GM12878 (cell line): ENCODE data around the gene KCNG3. TPM values are rescaled to one million over a fixed set of nuclear protein-coding genes. Genes with fewer than 3 reads are reported as not detected.

ENCODE experiments used
- ATAC-seq: fragments of 200-7000 bp; cut with Tn5 transposase; 3 replicates; pipeline ENCODE4 v1.9.1; 2020; ENCODE audit warnings: mild to moderate bottlenecking, moderate library complexity
- BruUV-seq: library from RNA; stranded (reverse); fragments of 400-500 nt; replicated peaks from 2 replicates; lab custom pipeline; 2021; lab: Mats Ljungman, UMichigan
- CTCF ChIA-PET: fragments of 300-600 bp; sonication (Branson Sonifier 250); formaldehyde crosslinking; extraction: SDS; loops from one replicate; lab custom pipeline; 2021; ENCODE audit warnings: inconsistent platforms; lab: Yijun Ruan, JAX
- POLR2A ChIA-PET: fragments of 350-600 bp; formaldehyde crosslinking; extraction: SDS; loops from one replicate; lab custom pipeline; 2021; ENCODE audit warnings: inconsistent platforms; lab: Charles Lee
- RAD21 ChIA-PET: fragments of 300-600 bp; sonication (Branson Sonifier 250); formaldehyde crosslinking; loops from one replicate; lab custom pipeline; 2023; ENCODE audit warnings: antibody characterized with exemption; ENCODE audit not compliant: unreplicated experiment; lab: Charles Lee
- SMC1A ChIA-PET: fragments of 300-600 bp; sonication (Branson Sonifier 250); formaldehyde crosslinking; loops from one replicate; lab custom pipeline; 2023; ENCODE audit not compliant: unreplicated experiment, uncharacterized antibody; lab: Charles Lee
- DNase-seq: peaks from one replicate; pipeline ENCODE4 v3.0.0-alpha.2; 2011; ENCODE audit warnings: low read depth, low spot score
- FAIRE-seq: peaks from 3 replicates; lab custom pipeline; 2011; peaks lifted over from hg19 to GRCh38; lab: Jason Lieb, UNC
- H2AFZ ChIP-seq: 2 replicates; pipeline ENCODE4 v1.6.0; 2011; ENCODE audit warnings: low read depth, low read length, control low read depth; ENCODE audit not compliant: control insufficient read depth
- H3K27ac ChIP-seq: 2 replicates; pipeline ENCODE4 v1.5.1; 2011; ENCODE audit warnings: control low read depth; ENCODE audit not compliant: control insufficient read depth, insufficient read depth
- H3K27me3 ChIP-seq, 2 experiments: replicated peaks in 1 of 2; 2 replicates each; pipeline versions ENCODE4 v1.6.0 to v1.6.1; 2011; ENCODE audit warnings: low read length in 1 of 2; ENCODE audit not compliant: control insufficient read depth in 2 of 2, insufficient read depth in 2 of 2
- H3K36me3 ChIP-seq, 2 experiments: 2 replicates each; pipeline ENCODE4 v1.5.1; 2011; ENCODE audit warnings: low read length in 1 of 2; ENCODE audit not compliant: control insufficient read depth in 2 of 2, insufficient read depth in 2 of 2
- H3K4me1 ChIP-seq: 2 replicates; pipeline ENCODE4 v1.6.1; 2011; ENCODE audit warnings: mild to moderate bottlenecking, low read length, moderate library complexity, mixed read lengths; ENCODE audit not compliant: control insufficient read depth, insufficient read depth
- H3K4me2 ChIP-seq: 2 replicates; pipeline ENCODE4 v1.6.0; 2011; ENCODE audit warnings: control low read depth; ENCODE audit not compliant: control insufficient read depth, insufficient read depth
- H3K4me3 ChIP-seq: fragments of 200-600 bp; sonication (generic); 2 replicates; pipeline ENCODE4 v1.5.1; 2016
- H3K79me2 ChIP-seq: 2 replicates; pipeline ENCODE4 v1.6.0; 2011; ENCODE audit warnings: low read length; ENCODE audit not compliant: control insufficient read depth, insufficient read depth
- H3K9ac ChIP-seq: 2 replicates; pipeline ENCODE4 v1.8.0; 2011; ENCODE audit warnings: low read length, control low read depth, mixed read lengths; ENCODE audit not compliant: control insufficient read depth, insufficient read depth
- H3K9me3 ChIP-seq: replicated peaks from 3 replicates; pipeline ENCODE4 v1.5.1; 2011; ENCODE audit warnings: mild to moderate bottlenecking, low read length; ENCODE audit not compliant: control insufficient read depth, insufficient read depth
- H4K20me1 ChIP-seq: 2 replicates; pipeline ENCODE4 v1.6.0; 2011; ENCODE audit not compliant: control insufficient read depth, insufficient read depth
- HDGF ChIP-seq: fragments of 450-650 bp; IDR thresholded peaks from 2 replicates; pipeline ENCODE4 v1.6.1; 2016; ENCODE audit warnings: antibody characterized with exemption
- PKNOX1 ChIP-seq: fragments of 450-650 bp; IDR thresholded peaks from 2 replicates; pipeline ENCODE4 v1.6.1; 2016; ENCODE audit warnings: mild to moderate bottlenecking
- SPI1 ChIP-seq: IDR thresholded peaks from 2 replicates; pipeline ENCODE4 v1.6.1; 2011; ENCODE audit warnings: low read depth, mild to moderate bottlenecking, low read length, moderate library complexity, borderline replicate concordance; ENCODE audit not compliant: insufficient read depth
- WGBS: methylation state at CpG from one replicate; pipeline ENCODE4 v1.1.6; 2016; ENCODE audit warnings: low lambda C conversion rate; ENCODE audit not compliant: insufficient replicate concordance, insufficient coverage; ENCODE audit errors: missing lambda C conversion rate; 5-methylcytosine and 5-hydroxymethylcytosine counted together
- in situ Hi-C: fragments of 300-500 bp; cut with MboI; formaldehyde crosslinking; loops from 9 replicates; pipeline ENCODE4 v1.14.3; 2018; ENCODE audit warnings: mixed read lengths
- intact Hi-C: fragments of 100-400 bp; cut with micrococcal nuclease; formaldehyde crosslinking; loops from one replicate; pipeline ENCODE4 v1.14.2; 2022; ENCODE audit not compliant: unreplicated experiment
- polyA plus RNA-seq, 11 experiments: library from polyadenylated mRNA; depleted of rRNA in 4 of 11; unstranded in 6 of 11; stranded (reverse) in 5 of 11; fragments of >200 nt; fragmentation: Nextera tagmentation in 4 of 11; fragmentation: Illumina TruSeq in 1 of 11; extraction: Ambion mirVana in 4 of 11; extraction: Trizol in 1 of 11; gene quantifications; 1 replicate in 1 of 11; 2 replicates in 10 of 11; pipeline versions ENCODE4 v1.2.1 to v1.2.3, GENCODE V29; 2011 to 2016; ENCODE audit warnings: inconsistent platforms in 2 of 11, missing spikeins in 2 of 11, low read depth in 1 of 11
- total RNA-seq, 4 experiments: library from RNA; depleted of rRNA in 3 of 4; stranded (reverse); fragments of >200 nt in 3 of 4; fragmentation: Illumina TruSeq in 1 of 4; extraction: Trizol in 1 of 4; gene quantifications; 2 replicates each; pipeline versions ENCODE4 v1.2.1 to v1.2.3, GENCODE V29; 2013 to 2021

Gene KCNG3
- total and polyA plus RNA-seq, 10 of the 15 experiments (the other 5 are each of a cell fraction or from before 2014, with no cell fraction given) = 0.01 to 0.06 (median 0.04) TPM; not detected in 4

GRCh38 chr2:42510608-42511243, 16.9 kb upstream of the KCNG3 start:
- Histone ChIP-seq H3K79me2 (no peaks in the 10 kb centered on the region), H2AFZ (peak overlapping the region; percentile 3), H3K27ac (no peak overlapping the region), H3K4me1 (no peaks in the 10 kb centered on the region; the same call in 1 of the 2 replicates), H3K36me3 (no peaks in the 10 kb centered on the region)
- RAD21 ChIA-PET = interaction anchor here (0.7 to 1.4 kb wide), 3 partner anchors 15 to 153 kb away, joined by 3 to 5 read pairs (median 4); no protein-coding TSS in a partner anchor
- peak; percentile 78 for ATAC-seq
- peak; percentile 71; the same call in 1 of the 2 replicates for TF ChIP-seq SPI1
- 0 out of 2 replicates have a peak, but pooled peaks have one; percentile 18 for TF ChIP-seq PKNOX1
- TF ChIP-seq HDGF = no peak
- TF ChIP-seq, all 136 proteins: peak for 2
- Histone ChIP-seq H3K9ac (no peak overlapping the region), H3K27me3 (no peaks in the 10 kb centered on the region), H3K4me2 (0 out of 2 replicates have a peak overlapping the region, but pooled peaks have one; percentile 8), H3K4me3 (no peak overlapping the region), H4K20me1 (no peaks in the 10 kb centered on the region), H3K9me3 (no peaks in the 10 kb centered on the region)
- intact Hi-C loops (no loop called here), in situ Hi-C loops (no loop called here)
- ChIA-PET SMC1A (interaction anchor here (0.6 to 7.7 kb wide), 10 partner anchors 10 to 182 kb away, joined by 3 to 56 read pairs (median 4); no protein-coding TSS in a partner anchor), CTCF (interaction anchor here (0.5 to 9.9 kb wide), 5 partner anchors 56 to 158 kb away, joined by 3 to 75 read pairs (median 3); no protein-coding TSS in a partner anchor), POLR2A (interaction anchor here (0.5 to 0.7 kb wide), 5 partner anchors 13 to 204 kb away, joined by 3 to 11 read pairs (median 5); no protein-coding TSS in a partner anchor)
- FAIRE-seq = no peak
- DNase-seq = no peak
- no TSS peak for BruUV-seq
- 21% methylated on average over 2 of the region's 2 CpGs for WGBS
